Activated CD4-positive, CD25-positive, alpha-beta regulatory T cell (primary cell): ENCODE measurements around the gene NEBL.

Experiments used
- DNase-seq, 4 experiments: peaks; one replicate each; lab custom pipeline; 2025; lab: John Stamatoyannopoulos, UW

Gene NEBL

DNA sequence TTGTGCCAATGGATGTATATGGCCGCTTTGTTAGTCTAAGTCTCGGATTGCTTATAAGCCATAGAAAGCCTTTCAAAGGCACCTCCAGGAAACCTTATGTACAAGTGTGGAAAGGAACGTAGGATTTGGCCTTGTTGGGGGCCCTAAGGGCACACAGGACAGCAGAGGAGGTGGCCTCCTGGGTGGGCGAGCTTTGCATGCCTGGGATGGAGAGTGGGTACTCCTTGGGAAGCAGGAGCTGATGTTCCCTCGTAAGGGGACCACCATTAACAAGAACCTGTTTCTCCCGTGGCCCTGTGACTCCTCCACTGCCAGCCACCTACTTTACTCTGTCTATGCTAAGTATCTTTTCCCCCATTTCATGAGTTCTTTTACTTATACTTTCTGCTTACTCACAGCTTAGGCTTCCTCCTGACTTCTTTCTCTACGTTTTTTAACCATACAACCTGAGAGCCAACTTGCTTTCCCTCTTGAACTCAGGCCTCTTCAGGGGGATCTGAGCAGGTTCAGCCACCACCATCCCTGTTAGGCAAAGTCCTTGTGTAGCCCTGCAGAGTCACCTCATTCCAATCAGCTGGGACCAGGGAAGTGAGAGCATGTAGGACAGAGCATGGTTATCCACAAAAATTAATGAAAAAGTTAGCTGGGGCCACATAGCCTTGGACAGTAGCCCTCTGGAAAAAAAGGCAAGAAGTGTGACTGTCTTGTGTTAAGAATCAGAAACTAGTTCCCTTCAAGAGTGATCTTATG lies 118.9 kb downstream of the NEBL start:
- DNase-seq = no peak

DNA sequence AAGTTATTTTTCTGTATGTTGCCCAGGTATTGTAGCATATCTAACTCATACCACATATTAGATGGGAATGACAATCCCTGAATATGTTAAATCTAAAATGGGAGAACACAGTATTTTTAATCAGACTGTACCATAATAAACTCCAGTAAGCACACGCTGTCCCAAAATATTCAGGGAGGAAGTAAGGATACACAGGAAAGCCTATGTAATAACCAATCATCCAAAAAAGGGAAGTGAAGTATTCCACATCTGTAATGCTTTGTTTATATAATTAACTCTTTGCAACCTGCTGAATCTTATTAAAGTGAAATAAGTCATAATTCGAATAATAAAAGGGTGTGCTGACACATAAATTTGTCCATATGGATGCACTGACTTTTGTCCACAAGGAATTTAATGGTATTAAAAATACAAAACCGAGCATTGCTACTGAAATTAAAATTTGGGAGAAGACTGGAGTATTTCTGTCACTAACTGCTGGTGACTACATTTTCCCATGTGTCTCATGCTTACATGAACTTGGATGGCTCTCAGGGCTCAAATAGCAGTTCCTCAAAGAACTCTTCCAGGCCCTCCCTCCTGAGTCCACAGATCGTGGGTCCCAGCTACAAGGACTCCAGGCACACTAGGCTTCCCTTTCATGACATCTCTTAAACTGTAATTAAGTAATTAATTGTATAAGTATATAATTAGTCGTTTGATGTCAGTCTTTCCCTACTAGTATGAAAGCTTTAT lies 120.6 kb downstream of the NEBL start:
- DNase-seq = no peak

DNA sequence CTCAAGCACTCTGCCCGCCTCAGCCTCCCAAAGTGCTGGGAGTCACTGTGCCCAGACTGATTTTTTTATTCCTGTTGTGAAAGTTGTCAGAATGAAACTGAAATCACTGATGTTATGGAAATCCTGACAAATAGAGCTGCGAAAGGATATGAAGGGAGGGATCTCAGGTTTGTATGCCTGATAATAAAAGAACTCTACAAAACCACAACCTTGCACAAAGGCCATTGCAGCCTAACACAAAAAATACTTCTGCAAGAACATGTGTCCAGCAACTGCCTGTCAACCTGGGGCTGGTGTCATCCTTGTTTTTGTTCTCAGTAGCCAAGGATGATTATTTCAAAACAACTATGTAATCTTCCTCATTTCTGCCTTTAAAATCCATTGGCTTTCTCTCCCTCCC lies 126.1 kb downstream of the NEBL start:
- no peak for DNase-seq

DNA sequence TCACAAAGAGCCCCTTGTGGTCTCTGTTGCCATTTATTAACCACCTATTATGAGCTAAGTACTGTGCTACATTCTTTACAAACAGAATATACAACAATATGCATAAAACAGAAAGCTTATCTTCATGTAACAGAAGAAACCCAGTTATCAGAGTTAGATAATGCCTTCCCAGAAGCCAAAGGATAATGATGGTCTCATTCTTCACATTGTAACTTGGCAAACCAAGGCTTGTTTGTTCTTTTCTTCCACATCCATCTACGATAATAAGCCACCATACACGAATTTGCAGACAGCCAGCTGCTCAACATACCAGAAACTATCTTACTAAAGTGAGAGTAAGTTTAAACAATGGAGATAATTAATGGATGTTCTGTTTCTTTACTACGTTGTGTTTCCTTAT lies 127.6 kb downstream of the NEBL start:
- no peak for DNase-seq

DNA sequence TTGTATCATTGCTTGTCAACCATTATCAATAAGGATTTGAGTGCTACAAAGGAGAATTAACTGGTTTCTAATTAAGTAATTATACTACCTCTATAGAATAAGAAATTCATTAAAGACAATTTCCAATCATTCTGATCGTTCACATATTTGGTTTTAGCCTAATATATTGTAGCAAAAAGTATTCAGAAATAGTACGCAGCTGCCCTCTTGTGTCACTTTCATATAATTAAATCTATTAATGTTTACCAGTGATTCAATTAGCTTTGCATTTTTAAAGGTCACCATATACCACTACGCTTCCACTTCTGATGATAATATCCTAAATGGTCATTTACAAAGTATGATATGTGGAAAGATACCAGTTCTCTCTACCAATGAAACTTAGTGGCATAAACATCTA lies 128.3 kb downstream of the NEBL start:
- DNase-seq = no peak

DNA sequence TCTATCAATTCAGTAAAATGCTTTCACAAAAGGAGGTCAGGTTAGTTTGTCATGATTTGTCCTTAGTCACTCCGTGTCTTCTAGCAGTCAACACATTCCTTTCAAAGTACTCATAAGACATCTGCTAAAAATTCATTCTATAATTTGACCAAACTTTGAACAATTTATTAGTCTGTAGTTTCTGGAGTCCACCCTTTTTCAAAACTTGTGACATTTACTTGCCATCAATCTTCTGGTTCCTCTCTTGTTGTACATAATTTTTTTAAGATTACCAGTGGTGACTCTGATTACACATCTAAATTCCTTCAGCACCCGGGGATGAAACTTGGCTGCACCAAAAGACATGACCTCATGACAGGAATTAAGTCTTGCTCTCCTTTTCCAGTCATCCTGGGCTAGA lies 130.1 kb downstream of the NEBL start:
- DNase-seq = no peak

DNA sequence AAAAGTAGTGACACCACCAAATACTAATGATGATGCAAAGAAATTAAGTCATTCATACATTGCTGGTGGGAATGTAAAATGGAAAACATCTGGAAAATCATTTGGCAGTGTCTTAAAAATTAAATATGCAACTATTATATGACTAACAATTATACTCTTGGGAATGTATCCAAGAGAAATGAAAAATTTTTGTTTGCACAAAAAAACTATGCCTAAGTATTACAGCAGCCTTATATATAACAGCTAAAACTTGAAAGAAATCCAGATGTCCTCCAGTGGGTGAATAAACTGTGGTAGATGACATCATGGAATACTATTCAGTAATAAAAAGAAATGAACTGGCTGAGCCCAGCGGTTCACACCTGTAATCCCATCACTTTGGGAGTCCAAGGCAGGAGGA lies 132.0 kb downstream of the NEBL start:
- DNase-seq = no peak

DNA sequence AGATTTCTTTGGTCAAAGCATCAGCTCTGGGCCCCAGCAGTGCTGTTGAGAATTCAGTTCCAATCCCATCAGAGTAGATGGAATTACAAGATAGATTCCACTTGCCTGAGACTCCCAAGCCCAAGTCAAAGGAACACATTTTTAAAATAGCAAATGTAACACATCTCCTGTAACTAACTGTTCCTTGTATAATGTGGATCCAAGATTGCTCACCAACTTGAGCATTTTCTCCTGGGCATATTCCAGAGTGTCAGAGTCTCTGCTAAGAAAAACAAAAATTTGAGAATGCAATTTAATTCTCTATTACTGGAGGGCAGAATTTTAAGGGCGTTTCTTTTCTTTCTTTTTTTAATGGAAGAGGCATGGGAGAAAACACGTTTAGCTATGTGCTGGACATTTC lies 136.7 kb downstream of the NEBL start:
- DNase-seq = no peak

DNA sequence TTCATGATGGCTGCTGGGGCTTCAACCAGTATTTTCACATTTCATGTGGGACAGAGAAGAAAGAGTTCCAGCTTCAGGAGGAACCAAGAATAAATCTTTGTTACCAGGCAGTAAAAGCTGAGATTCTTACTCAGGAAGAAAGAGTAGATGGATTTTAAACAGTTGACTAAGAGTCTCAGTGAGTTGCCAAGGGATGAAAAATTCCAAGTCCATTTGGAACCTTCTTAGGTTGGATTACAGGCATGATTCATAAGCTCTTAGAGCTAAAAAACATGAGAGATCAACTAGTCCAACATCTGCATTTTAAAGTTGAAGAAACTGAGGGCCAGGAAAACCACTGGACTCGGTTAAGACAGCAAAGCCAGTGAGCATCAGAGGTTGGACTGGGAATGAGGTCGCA lies 148.6 kb downstream of the NEBL start:
- DNase-seq = no peak

DNA sequence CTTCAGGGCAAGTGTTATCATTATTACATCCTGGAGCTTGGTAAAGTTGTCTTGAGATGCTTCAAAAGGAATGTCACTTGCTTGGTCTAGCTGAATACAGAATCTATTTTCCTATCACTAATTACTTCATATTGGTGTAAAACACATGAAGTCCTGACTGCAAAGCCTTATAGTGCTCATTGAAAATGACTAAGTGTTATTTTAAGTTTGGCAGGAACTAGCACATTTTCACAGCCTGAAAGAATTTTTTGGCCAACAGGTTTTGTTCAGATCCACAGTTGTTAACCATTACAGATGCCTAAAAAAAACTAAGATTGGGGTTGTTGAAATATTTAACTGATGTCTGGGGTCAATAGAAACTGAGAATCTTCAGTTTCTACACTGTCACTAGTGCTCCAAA lies 149.3 kb downstream of the NEBL start:
- DNase-seq = no peak

DNA sequence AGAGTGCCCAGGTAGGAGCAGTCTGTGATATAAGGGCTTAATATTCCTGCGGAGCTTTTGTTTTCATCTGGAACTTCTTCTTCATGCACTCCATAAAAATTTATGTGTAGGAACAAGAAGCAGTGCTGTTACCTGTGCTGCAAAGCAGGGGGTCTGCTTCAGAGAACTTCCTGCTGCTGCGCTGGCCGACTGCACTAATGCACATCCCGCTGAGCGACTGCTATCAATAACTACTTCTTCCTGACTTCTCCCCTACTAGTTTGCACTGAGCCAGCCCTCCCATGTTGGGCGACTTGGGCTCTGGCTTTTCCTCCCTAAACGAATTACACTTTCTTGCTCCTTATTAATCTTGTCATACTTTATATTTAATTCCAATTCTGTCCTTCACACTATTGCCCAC lies 150.3 kb downstream of the NEBL start:
- no peak for DNase-seq

DNA sequence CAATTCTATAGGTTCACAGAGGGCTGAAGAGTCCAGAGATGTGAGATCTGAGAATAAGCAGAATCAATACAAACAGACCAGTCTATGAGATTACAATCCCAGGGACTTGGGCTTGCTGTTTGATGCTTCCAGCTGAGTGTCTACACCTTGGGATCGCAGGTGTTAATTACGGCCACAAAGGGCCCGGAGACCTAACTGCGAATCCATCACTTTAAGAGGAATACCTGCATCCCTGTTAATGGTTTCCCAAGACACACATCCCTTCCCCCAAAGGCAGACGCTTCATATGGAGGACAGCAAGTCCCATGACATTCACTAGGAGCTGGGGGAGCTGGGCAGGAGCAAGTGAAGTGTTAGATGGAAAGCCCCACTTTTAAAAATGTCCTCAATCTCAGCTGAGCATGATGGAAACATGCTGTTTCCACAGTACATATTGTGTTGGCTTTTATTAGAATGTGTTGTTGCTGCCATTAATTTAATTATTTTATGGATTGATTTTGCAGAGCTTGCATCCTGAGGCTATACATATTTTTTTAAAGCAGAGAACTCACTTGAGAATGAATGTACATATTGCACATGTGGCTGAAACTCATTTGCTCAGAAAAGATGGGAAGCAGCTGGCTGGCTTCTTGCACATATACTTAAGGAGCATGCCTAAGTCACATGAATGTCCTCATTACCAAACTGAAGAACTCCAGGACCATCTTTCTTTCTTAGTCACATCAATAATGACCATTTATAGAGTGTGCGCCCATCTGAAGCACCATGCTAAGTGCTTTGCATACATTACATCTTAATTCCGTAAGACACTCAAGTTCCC lies 151.3 kb downstream of the NEBL start:
- DNase-seq = no peak

DNA sequence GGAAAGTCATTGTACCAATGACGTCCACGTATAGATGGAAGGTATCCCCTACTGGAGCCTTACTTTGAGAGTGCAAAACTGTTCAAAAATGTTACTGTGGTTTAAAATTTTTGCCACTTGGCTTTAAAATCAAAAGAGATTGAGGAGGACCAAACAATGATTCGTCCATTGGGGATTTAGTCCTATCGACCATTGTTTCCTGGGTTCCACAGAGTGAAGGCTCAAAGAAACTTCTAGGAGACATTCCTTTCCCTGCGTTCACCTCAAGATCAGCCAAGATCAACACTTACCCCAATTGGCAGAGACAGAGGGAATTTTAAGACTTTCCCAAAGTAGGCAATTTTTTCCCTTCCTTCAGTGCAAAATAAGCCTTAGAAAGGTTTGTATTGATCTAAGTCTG lies 152.3 kb downstream of the NEBL start:
- DNase-seq = no peak

DNA sequence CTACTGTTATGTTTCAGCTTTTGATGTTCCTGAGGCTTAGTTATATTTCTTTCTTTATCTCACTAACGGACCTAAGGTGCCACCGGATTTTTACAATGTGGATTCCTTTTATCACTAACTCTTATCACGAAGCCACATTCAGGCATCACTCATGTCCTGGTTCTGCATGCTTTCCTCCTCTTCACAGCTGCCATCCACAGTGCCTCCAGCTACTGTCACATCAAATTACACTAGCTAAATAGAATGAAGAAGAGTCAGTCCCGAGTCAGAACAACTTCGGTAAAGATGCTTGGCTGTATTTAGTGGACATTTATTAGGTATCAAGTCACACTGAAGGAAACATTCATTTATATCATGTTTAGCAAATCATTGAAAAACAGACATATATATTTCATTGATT lies 153.2 kb downstream of the NEBL start:
- no peak for DNase-seq

DNA sequence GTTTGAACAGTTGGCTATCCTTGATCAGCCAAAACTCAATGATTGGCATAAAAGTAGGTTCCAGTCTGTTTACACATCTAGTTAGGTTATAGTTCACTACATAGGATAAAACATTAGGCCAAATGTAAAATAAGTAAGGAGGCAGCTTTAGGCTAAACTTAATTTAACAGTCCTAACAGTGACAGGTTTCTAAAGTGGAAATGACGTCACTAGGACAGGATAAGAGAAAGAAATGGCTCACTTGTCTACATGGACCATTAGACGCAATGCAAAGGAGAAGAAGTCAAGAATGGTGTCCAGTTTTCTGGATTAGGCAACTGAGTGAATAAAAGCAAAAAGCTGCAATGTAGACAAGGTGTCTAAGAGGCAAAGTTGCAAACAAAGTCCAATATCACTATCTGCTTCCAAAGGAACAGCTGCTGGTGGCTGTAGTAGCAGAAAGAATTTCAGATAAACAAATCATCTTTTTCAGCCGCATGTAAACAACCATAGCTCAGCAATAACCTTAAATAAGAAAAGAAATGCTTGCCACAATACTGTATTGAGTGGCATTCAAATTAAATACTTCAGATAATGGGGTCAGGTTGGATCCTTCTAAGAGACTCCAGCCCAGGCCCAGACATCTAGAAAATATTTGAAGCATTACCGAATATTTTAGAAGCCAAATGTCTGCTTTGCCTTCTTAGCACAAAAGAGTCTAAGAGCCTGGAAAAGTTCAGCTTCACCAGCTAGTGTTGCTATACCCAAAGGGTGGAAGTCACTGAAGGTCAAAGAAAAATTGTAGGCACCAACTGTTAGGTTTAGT lies 154.2 kb downstream of the NEBL start:
- no peak for DNase-seq

DNA sequence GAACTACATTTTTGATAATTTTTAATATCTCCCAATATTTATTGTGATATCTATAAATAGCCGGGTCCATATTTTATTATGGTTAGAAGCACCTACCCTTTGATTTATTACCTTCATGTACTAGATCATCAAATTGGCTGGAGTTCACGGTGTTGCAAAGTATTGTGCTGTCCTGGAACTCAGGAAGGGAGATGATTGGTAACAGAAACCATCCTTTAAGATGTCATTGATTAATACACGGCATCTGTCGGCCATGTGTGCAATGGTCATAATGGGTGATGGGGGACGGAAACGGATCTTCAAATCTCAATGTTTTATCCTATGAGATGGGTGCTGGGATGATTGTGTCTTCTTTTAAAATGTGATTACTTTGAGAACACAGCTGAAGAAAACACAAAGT lies 157.0 kb downstream of the NEBL start:
- DNase-seq = no peak

DNA sequence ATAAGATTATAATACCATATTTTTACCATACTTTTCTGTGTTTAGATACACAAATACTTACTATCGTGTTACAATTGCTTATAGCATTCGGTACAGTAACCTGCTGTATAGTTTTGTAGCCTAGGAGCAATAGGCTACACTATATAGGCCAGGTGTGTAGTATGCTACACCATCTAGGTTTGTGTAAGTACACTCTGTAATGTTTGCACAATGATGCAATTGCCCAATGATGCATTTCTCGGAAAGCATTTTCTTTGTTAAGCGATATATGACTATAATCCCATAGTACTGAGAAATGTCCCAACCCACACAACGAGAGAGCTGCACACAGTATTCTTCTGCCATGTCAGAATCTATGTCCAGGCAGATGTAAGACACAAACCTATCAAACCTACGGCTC lies 160.0 kb downstream of the NEBL start:
- DNase-seq = no peak
